GM19397 (cell line): ENCODE data around the gene WDFY4.

Experiments
- ATAC-seq: cut with Tn5 transposase; IDR thresholded peaks from one replicate; pipeline ENCODE4 v1.9.1; 2021; ENCODE audit warnings: mild to moderate bottlenecking, moderate library complexity; ENCODE audit not compliant: unreplicated experiment

WDFY4 gene

GRCh38 chr10:49001870-49002672 is 317.4 kb downstream of the WDFY4 start:
- ATAC-seq: no peak

GRCh38 chr10:49005270-49005669 is 320.6 kb downstream of the WDFY4 start:
- ATAC-seq: no peak

GRCh38 chr10:49007129-49007528 is 322.5 kb downstream of the WDFY4 start:
- ATAC-seq: no peak

- ATAC-seq: no peak
Measured at GRCh38 chr10:49008091-49008490, 323.4 kb downstream of the WDFY4 start.

- ATAC-seq: no peak
Measured at GRCh38 chr10:49008505-49009198, 324.0 kb downstream of the WDFY4 start.

GRCh38 chr10:49009199-49009979 is 324.7 kb downstream of the WDFY4 start:
- no peak for ATAC-seq

GRCh38 chr10:49010295-49010694 is 325.6 kb downstream of the WDFY4 start:
- ATAC-seq: no peak

- no peak for ATAC-seq
Measured at GRCh38 chr10:49010865-49011264, 326.2 kb downstream of the WDFY4 start.

GRCh38 chr10:49011756-49012155 is 327.1 kb downstream of the WDFY4 start:
- ATAC-seq: no peak

- ATAC-seq: no peak
Measured at GRCh38 chr10:49012603-49013002, 327.9 kb downstream of the WDFY4 start.

GRCh38 chr10:49015700-49016099 is 331.0 kb downstream of the WDFY4 start:
- ATAC-seq: no peak

GRCh38 chr10:49021685-49022084 is 337.0 kb downstream of the WDFY4 start:
- ATAC-seq: no peak

- ATAC-seq: no peak
Measured at GRCh38 chr10:49023071-49023470, 338.4 kb downstream of the WDFY4 start.

- no peak for ATAC-seq
Measured at GRCh38 chr10:49023752-49024151, 339.1 kb downstream of the WDFY4 start.

- no peak for ATAC-seq
Measured at GRCh38 chr10:49024484-49024883, 339.8 kb downstream of the WDFY4 start.

- no peak for ATAC-seq
Measured at GRCh38 chr10:49025347-49025983, 340.8 kb downstream of the WDFY4 start.

- no peak for ATAC-seq
Measured at GRCh38 chr10:49028639-49029038, 344.0 kb downstream of the WDFY4 start.

GRCh38 chr10:49029666-49030065 is 345.0 kb downstream of the WDFY4 start:
- no peak for ATAC-seq
